Bronchial epithelial cell (primary cell): ENCODE measurements around the gene TNFRSF13B. TPM values are rescaled to one million over a fixed set of nuclear protein-coding genes. Genes with fewer than 3 reads are reported as not detected.
"Not testable (repeated sequence)": the region's sequence is repeated elsewhere in the genome, so short reads cannot be mapped to it uniquely, and the experiment has no call there.

Source experiments
- DNase-seq: peaks from one replicate; pipeline ENCODE4 v3.0.0-alpha.2; 2010; ENCODE audit warnings: low read depth
- FAIRE-seq: peaks from 2 replicates; lab custom pipeline; 2011; peaks lifted over from hg19 to GRCh38; lab: Jason Lieb, UNC
- H3K27me3 ChIP-seq: 2 replicates; pipeline ENCODE4 v1.5.1; 2011; ENCODE audit warnings: low read length; ENCODE audit not compliant: control insufficient read depth, insufficient read depth
- H3K36me3 ChIP-seq: 2 replicates; pipeline ENCODE4 v1.5.1; 2011; ENCODE audit warnings: low read length; ENCODE audit not compliant: control insufficient read depth, insufficient read depth
- H3K4me3 ChIP-seq: 2 replicates; pipeline ENCODE4 v1.5.1; 2011; ENCODE audit warnings: mild to moderate bottlenecking, low read depth, low read length, control low read depth
- total RNA-seq: library from RNA; depleted of rRNA; stranded (reverse); fragments of >200 nt; gene quantifications from 2 replicates; pipeline ENCODE4 v1.2.1, GENCODE V29; 2014
- TF ChIP-seq, protein P1 (sequence below): IDR thresholded peaks from 2 replicates; pipeline ENCODE4 v1.5.1; 2011; ENCODE audit warnings: mild to moderate bottlenecking, moderate library complexity, low read length, control low read depth, inconsistent platforms; ENCODE audit not compliant: insufficient read depth, severe bottlenecking

The TNFRSF13B gene
- total RNA-seq, 1 donor from 2014 or later: not detected

DNA sequence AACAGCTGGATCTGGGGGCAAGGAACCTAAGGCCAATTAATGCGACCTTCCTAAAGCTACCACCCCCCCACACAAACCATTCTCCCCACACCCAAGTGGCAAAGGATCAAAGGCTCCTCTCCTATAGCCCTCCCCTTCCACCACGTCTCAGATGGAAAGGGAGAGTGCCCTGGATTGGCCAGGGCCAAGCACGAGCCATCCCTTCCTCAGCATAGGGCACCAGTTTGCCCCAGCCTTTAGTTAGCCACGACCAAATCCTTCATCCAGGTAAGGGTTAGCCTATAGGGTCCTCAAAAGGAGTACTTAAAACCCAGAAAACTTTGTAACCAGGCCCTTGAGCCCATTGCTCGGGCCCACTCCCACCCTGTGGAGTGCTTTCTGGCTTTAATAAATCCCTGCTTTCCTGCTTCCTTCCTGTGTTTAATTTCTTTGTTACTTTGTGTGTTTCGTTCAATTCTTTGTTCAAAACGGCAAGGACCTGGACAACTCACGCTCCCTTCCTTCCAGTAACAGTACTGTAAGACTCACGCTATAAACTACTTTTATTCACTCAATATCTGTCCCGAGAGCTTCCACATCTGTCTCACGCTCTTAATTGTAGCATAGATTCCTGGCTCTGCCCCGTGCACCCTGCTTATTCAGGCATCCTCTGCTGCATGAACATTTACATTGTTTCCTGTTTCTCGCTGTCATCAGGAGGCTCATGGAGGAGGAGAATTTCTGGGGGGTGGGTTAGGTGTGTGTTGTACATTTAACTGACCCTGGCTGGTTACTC lies 62.3 kb downstream of the TNFRSF13B start:
- FAIRE-seq: peak; percentile 89
- H3K36me3 ChIP-seq: no peaks in the 10 kb centered on the region
- TF ChIP-seq, protein P1, sequence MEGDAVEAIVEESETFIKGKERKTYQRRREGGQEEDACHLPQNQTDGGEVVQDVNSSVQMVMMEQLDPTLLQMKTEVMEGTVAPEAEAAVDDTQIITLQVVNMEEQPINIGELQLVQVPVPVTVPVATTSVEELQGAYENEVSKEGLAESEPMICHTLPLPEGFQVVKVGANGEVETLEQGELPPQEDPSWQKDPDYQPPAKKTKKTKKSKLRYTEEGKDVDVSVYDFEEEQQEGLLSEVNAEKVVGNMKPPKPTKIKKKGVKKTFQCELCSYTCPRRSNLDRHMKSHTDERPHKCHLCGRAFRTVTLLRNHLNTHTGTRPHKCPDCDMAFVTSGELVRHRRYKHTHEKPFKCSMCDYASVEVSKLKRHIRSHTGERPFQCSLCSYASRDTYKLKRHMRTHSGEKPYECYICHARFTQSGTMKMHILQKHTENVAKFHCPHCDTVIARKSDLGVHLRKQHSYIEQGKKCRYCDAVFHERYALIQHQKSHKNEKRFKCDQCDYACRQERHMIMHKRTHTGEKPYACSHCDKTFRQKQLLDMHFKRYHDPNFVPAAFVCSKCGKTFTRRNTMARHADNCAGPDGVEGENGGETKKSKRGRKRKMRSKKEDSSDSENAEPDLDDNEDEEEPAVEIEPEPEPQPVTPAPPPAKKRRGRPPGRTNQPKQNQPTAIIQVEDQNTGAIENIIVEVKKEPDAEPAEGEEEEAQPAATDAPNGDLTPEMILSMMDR: no peak

DNA sequence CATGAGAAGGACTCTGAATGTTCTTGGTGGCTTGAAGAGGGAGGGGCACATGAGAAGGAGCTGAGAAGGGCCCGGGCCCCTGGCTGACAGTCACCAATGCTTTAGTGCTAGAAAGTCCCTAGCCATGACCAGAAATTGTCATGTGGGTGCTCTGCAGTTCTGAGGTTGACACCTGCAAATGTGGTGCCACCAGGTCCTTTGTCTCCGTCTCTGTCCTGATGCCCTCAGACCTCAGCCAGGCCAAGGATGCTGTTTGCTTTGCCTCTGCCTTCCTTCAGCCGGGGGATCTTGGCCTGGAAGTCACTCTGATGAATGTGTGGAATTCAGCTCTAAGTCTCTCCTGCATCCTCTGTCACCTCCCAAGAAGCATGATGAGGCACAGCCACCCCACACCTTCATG lies 63.6 kb downstream of the TNFRSF13B start:
- FAIRE-seq (peak; percentile 76), DNase-seq (no peak)
- TF ChIP-seq, protein P1: no peak
- Histone ChIP-seq H3K36me3 (no peaks in the 10 kb centered on the region), H3K27me3 (peaks cover 1% of the 10 kb centered on the region), H3K4me3 (no peak overlapping the region)

More for the DNA sequence above, 62.3 kb downstream of the TNFRSF13B start:
- no peak overlapping the region for H3K4me3 ChIP-seq
- H3K27me3 ChIP-seq: peaks cover 1% of the 10 kb centered on the region
- DNase-seq: no peak

DNA sequence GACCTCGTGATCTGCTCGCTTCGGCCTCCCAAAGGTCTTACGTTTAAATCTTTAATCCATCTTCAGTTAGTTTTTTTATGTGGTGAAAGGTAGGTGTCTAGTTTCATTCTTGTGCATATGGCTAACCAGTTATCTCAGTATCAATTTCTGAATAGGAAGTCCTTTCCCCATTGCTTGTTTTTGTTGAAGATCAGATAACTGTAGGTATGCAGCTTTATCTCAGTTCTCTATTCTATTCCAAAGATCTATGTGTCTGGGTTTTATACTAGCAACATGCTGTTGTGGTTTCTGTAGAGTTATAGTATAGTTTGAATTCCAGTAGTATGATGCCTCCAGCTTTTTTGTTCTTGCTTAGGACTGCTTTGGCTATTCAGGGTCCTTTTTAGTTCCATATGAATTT lies 65.2 kb downstream of the TNFRSF13B start:
- Histone ChIP-seq H3K4me3 (no peak overlapping the region), H3K27me3 (no peaks in the 10 kb centered on the region), H3K36me3 (no peaks in the 10 kb centered on the region)
- no peak for FAIRE-seq
- DNase-seq: no peak
- TF ChIP-seq, protein P1: no peak

DNA sequence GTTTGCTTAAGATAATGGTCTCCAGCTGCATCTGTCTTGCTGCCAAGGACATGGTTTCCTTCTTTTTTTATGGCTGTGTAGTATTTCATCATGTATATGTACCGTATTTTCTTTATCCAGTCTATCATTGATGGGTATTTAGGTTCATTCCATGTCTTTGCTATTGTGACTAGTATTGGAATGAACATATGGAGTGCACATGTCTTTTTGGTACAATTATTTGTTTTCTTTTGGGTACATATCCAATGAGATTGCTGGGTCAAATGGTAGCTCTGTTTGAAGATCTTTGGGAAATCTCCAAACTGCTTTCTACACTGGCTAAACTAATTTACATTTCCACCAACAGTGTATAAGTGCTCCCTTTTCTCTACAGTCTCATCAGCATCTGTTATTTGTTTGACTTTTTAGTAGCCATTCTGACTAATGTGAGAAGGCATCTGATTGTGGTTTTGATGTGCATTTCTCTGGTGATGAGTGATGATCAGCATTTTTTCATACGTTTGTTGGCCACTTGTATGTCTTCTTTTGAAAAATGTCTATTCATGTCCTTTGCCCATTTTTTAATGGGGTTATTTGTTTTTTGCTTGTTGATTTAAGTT lies 66.2 kb downstream of the TNFRSF13B start:
- no peaks in the 10 kb centered on the region for H3K36me3 ChIP-seq
- H3K4me3 ChIP-seq: no peak overlapping the region
- TF ChIP-seq, protein P1: no peak
- DNase-seq: peak; percentile 87
- no peak for FAIRE-seq
- H3K27me3 ChIP-seq: no peaks in the 10 kb centered on the region

DNA sequence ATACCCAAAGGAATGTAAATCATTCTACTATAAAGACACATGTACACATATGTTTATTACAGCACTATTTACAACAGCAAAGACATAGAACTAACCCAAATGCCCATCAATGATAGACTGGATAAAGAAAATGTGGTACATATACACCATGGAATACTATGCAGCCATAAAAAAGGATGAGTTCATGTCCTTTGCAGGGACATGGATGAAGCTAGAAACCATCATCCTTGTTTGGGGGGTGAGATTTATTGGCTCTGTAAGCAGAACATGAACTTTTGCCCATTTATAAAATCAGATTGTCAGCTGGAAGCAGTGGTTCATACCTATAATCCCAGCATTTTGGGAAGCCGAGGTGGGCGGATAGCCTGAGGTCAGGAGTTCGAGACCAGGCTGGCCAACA lies 68.8 kb downstream of the TNFRSF13B start:
- H3K27me3 ChIP-seq, DNase-seq, H3K36me3 ChIP-seq, FAIRE-seq, H3K4me3 ChIP-seq: not testable (repeated sequence)

DNA sequence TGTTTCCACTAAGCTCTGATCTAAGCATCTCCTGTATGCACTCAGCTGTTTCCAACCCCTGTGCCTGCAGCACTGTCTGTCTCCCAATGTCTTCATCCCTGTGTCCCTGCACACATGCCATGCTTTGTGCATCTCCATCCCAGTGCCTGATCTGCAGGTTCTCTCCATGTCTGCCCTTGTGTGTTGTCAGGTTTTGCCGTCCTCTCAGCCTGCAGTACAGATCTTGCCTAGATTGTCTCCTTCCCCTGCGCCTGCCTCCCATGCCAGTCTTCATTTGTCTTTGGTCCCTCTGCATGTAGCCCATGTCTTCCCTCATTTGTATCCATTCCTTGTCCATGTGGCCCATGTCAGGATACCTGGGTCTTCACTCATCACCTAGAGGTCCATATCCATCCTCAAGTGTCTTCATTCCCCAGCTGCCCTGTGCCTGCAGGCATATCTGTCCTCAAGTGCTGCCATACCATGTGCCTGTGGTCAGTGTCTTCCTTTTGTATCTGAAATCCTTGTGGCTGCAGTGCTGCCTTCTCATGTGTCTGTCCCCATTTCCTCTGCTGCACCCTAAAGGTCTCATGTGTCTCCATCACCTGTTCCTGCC lies 71.5 kb downstream of the TNFRSF13B start:
- no peak for DNase-seq
- TF ChIP-seq, protein P1: no peak
- no peak overlapping the region for H3K4me3 ChIP-seq
- peaks cover 3% of the 10 kb centered on the region for H3K27me3 ChIP-seq
- FAIRE-seq: peak; percentile 96
- no peaks in the 10 kb centered on the region for H3K36me3 ChIP-seq

DNA sequence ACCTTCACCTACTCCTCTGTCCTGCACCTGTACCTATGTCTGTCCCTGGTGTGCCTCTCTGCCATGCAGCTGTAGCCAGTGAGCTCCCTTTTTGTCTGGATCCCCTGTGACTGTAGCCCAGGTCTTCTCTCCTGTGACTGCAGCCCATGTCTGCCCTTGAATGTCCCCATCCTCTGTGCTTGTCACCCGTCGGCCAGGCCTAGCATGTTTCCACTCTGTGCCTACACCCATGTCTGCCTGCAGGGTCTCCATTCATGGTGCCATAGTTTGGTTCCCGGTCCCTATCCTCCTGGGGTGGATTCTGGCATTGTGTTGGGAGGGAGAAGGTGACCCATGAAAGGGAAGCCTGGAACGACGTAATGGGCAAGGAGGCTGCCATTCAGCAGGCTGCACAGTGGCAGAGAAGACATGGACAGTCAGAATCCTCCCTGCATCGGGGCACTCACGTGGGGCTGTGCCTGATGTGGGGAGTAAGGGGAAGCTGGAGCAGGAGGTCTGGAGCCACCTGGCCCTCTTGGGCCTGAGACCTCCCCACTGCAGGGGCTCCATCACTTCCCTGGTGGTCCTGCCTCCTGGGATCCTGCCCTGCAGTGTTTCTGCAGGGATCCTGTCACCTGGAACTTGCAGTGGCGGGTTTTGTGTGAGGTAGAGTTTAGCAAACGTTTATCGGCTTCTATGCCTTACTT lies 74.6 kb downstream of the TNFRSF13B start:
- not testable (repeated sequence) for H3K36me3 ChIP-seq, DNase-seq, H3K4me3 ChIP-seq, H3K27me3 ChIP-seq
- peak; percentile 66 for FAIRE-seq

DNA sequence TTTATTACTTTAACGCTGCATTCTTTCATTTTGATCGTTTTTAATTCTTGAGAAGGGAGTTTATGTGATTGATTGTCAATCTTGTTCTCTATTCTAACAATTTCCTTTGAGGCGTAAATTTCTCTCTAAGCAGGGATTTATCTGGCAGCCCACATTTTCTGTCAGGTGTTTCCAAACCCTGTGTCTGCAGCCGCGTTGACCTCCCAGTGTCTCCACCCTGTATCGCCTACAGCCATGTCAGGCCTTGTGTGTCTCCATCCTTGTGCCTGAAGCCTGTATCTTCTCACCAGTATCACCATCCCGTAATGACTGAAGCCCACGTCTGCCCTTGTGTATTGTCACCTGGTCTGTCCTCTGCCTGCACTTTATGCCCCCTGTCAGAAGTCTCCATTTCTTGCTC lies 75.7 kb downstream of the TNFRSF13B start:
- H3K36me3 ChIP-seq, H3K4me3 ChIP-seq, DNase-seq, FAIRE-seq, H3K27me3 ChIP-seq: not testable (repeated sequence)

DNA sequence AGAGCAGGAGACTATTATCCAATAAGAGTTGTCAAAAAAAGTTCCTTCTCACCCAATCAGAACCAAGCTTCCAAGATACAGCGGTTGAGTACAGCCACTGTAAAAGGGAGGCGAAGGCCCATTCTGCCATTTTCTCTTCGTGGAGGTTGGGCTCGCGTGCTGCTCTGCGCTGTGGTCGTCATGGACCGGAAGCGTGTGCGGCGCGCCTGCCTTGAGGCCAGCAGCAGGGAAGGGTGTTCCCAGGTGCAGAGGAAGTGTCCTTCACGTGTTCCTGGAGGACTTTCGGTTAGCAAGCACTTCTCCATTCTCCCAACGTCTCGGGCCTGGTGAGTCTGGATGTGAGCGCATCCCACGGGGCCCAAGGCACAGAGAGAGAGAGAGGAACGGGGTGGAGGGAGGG lies 78.4 kb downstream of the TNFRSF13B start:
- H3K27me3 ChIP-seq, H3K36me3 ChIP-seq, DNase-seq, H3K4me3 ChIP-seq, FAIRE-seq: not testable (repeated sequence)
